ENCODE data around the gene EIF2A. TPM values are rescaled to one million over a fixed set of nuclear protein-coding genes. Genes with fewer than 3 reads are reported as not detected.

The EIF2A gene
- total RNA-seq, 2 donors from 2014 or later = 77.2 to 81.9 TPM

DNA sequence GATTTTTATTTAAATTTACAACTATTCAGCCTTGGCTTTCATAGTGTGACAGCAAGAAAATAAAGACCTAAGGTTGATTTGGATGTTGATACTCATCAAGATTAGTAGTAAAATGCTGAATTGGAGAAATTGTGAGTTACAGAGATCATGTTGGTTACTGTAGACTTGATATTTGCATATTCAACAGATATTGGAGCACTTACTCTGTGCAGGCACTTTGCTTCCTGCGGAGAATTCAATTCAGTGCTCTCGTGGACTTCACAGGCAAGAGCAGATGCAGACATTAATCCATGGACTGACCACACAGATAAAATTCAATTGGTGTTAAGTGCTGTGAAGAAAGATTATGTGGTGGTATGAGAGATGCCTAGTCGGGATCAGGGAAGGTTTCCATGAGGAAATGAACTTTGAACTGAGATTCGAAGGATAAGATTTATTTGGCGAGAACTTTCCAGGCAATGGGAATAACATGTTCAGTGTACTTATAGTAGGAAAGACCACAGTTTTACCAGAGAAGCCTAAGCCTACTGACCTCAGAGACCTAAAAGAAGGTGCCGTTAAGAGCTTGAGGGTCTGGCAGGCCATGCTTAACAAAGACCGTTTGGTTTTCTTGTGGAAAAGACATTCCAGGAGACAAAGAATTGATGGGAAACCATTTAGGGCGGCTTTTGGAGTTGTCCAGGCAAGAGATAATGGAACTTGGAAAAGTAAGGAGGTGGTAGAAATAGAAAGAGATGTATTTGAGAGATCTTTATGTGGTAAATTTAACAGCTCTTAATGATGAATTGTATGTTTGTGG, 60.9 kb downstream of the EIF2A start:
- H3K27me3 ChIP-seq = no peaks in the 10 kb centered on the region
- no peak overlapping the region for H3K4me3 ChIP-seq
- H3K27ac ChIP-seq = no peak overlapping the region
- no peak overlapping the region for H3K9ac ChIP-seq (ENCODE audit: low read depth in 2 of 2, low read length in 2 of 2)
- no peaks in the 10 kb centered on the region for H3K9me3 ChIP-seq
- H3K36me3 ChIP-seq = no peaks in the 10 kb centered on the region
- no peak for DNase-seq
- no peak for TF ChIP-seq CTCF (IDR thresholded peaks at IDR 0.05)
- H3K4me1 ChIP-seq = peaks cover 18% of the 10 kb centered on the region
- intact Hi-C loops (cut with DNase I) = loop anchor here (10.0 kb wide), 1 partner anchor 97 kb away; the partner anchor contains the start of gene ERICH6

DNA sequence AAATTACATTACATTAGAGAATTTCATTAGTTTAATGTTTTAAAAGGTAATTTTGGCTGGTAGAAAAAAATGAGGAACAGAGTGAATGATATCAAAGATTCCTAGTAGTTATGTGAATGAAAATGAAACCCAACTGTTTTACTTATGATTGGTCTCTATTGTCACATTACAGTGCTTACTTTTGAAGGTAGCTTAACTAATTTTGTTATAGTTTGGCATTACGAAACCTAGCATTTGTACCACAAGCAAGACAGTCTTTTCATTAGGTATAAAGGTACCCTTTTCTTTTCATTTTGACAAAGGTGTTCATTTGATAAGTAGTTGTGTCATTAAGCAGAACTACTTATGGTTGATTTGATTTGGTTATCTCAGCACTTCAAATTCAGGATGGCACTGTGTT, 63.4 kb downstream of the EIF2A start:
- Histone ChIP-seq H3K4me3 (no peak overlapping the region), H3K27me3 (no peaks in the 10 kb centered on the region), H3K4me1 (peaks cover 11% of the 10 kb centered on the region), H3K36me3 (no peaks in the 10 kb centered on the region), H3K9me3 (no peaks in the 10 kb centered on the region), H3K27ac (no peak overlapping the region), H3K9ac (ENCODE audit: low read depth in 2 of 2, low read length in 2 of 2) (no peak overlapping the region)
- TF ChIP-seq CTCF (IDR thresholded peaks at IDR 0.05) = no peak
- intact Hi-C loops (cut with DNase I) = loop anchor here (10.0 kb wide), 1 partner anchor 95 kb away; the partner anchor contains the start of gene ERICH6
- DNase-seq = no peak

DNA sequence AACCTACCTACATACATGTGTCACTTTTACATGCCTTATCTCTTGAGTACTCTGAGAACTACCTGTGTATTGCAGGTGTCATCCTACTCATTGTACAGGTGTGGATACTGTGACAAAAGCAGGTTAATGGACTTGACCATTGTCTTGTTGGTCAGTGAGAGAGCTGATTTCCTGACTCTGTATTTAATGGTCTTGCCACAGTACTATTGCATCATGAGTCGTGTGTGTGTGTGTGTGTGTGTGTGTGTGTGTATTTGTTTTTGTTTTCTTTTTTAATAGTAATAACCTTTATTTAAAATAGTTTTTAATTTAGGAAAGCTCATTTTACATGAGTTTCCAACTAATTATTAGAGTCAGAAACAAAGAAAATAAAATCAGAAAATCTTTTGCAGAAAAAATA, 64.2 kb downstream of the EIF2A start:
- no peaks in the 10 kb centered on the region for H3K36me3 ChIP-seq
- intact Hi-C loops (cut with DNase I) = no loop called here
- DNase-seq = no peak
- H3K9ac ChIP-seq (ENCODE audit: low read depth in 2 of 2, low read length in 2 of 2) = no peak overlapping the region
- no peaks in the 10 kb centered on the region for H3K27me3 ChIP-seq
- H3K4me1 ChIP-seq = peaks cover 7% of the 10 kb centered on the region
- H3K4me3 ChIP-seq = no peak overlapping the region
- TF ChIP-seq CTCF (IDR thresholded peaks at IDR 0.05) = no peak
- H3K9me3 ChIP-seq = no peaks in the 10 kb centered on the region
- H3K27ac ChIP-seq = no peak overlapping the region

- no peak for DNase-seq
- no peak for TF ChIP-seq CTCF (IDR thresholded peaks at IDR 0.05)
- Histone ChIP-seq H3K4me1 (peaks cover 7% of the 10 kb centered on the region), H3K27me3 (no peaks in the 10 kb centered on the region), H3K27ac (no peak overlapping the region), H3K4me3 (no peak overlapping the region), H3K9ac (ENCODE audit: low read depth in 2 of 2, low read length in 2 of 2) (no peak overlapping the region), H3K36me3 (no peaks in the 10 kb centered on the region), H3K9me3 (no peaks in the 10 kb centered on the region)
- intact Hi-C loops (cut with DNase I) = no loop called here
These were observed 65.1 kb downstream of the EIF2A start for GRCh38 chr3:150611666-150612065.

DNA sequence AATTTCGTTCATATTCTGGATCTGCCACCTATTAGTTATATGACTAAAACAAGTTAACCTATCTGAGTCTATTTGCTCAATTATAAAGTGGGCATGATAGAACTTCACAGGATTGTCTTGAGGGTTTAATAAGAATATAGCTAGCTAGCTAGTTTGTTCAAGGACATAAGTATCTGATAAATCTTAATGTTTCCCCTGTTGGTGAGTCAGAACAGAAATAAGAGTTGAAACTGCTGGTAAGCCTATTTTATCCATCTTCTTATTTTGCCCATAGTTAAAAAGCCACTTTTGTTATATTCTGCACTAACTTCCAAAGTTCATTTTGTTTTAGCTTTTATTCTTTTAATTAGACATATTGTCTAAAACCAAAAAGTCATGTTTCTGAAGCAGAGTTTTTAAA, 65.9 kb downstream of the EIF2A start:
- Histone ChIP-seq H3K4me1 (peaks cover 3% of the 10 kb centered on the region), H3K27me3 (no peaks in the 10 kb centered on the region), H3K9me3 (no peaks in the 10 kb centered on the region), H3K27ac (no peak overlapping the region), H3K9ac (ENCODE audit: low read depth in 2 of 2, low read length in 2 of 2) (no peak overlapping the region), H3K36me3 (no peaks in the 10 kb centered on the region), H3K4me3 (no peak overlapping the region)
- intact Hi-C loops (cut with DNase I) = no loop called here
- no peak for TF ChIP-seq CTCF (IDR thresholded peaks at IDR 0.05)
- DNase-seq = no peak
